HG03457 (cell line): ENCODE measurements around the gene DUSP10.

Experiments
- ATAC-seq: cut with Tn5 transposase; IDR thresholded peaks from one replicate; pipeline ENCODE4 v1.9.1; 2021; ENCODE audit warnings: moderate number of reproducible peaks; ENCODE audit not compliant: unreplicated experiment

Gene DUSP10

GRCh38 chr1:221715321-221716169 lies 26.3 kb downstream of the DUSP10 start:
- no peak for ATAC-seq

DNA sequence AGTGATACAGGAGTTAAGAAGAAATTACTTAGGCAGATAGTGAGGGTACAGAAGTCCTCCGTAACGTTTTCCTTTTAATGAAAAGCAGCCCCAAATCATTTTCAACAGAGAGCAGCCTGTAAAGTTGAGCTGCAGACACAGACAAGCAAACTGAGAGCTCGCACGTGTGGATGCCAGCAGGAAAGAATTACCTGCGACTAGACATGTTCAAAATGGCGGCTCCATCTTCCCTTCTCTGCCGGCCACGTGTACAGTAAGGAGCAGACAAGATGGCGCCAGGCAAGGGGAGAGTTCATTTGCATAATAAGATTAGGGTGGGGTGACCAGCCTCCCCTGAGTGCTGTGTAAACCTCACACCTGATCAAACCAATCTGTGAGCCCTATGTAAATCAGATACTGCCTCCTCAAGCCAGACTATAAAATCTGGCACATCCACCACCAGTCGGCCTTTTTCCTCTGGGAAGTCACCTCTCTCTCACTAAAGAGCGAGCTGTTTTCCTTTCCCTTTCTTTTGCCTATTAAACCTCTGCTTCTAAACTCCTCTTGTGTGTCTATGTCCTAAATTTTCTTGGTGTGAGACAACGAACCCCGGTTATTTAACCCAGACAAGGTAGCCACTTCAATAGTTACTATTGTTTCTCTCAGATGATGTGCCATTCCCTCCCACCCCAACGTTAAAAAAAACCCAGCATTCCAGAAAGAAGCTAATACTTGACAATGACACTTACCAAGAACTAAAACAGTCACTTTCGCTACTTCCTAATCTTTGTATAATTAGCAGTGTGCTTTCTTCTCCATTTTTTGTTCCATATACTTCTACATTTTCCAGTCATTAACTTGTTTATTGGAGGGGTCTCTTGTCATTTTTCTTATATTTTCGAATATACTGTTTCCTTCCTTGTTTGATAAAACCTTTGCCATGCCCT lies 27.4 kb downstream of the DUSP10 start:
- no peak for ATAC-seq

GRCh38 chr1:221712776-221713431 lies 29.0 kb downstream of the DUSP10 start:
- peak; percentile 52 for ATAC-seq

- peak; percentile 34 for ATAC-seq
These were observed 29.6 kb downstream of the DUSP10 start for GRCh38 chr1:221712198-221712684.

DNA sequence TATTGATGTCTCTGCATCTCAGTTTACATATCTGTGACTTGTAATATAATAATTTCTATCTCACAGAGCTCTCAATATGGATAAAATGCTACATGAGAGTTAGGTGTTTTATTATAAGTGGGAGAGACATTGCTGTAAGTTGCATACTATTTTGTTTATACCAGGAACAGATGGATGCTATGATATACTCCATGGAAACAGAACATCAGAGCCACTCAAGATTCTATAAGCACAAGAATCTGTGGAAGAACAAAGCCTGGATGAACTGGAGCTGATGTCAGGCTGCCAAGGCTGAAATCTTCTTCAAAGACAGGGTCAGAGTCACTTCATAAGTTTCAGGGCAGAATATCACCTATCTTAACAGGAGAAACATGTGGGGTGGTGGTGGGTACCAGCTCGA lies 30.2 kb downstream of the DUSP10 start:
- ATAC-seq, result no peak

GRCh38 chr1:221711063-221711577 lies 30.8 kb downstream of the DUSP10 start:
- no peak for ATAC-seq

DNA sequence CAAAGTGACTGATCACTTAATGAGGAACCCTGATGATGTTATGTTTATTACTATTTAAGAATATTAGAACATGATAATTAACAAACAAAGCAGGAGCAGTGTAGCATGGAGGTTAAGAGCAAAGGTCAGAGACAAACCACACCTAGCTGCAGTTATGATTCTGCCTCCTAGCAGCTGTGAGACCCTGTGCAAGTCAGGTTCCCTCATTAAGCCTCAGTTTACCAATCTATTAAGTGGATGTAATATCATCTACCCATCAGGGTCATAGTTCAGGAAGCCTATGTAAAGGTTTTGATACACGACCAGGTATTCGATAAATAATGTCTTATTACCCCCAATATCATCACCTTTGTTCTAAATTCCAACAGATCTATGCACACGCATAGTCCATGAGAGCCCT lies 32.0 kb downstream of the DUSP10 start:
- no peak for ATAC-seq

DNA sequence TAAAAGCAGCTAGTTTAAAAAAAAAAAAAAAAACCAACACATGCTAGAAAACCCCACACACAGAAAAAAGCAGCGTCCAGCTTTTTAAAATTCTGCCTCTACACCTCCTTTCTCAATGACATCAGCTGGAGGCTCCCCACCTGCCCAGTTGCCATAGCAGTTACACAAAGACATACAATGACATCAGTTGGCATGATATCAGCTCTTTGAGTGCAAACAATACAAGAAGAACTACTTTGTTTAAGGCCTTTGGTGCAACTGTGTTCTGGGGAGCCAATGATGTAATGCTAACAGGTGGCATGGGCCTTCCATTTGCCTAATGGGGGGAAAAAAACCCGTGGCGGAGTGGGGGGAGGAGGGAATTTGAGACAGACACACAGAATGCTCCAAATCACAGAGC lies 32.9 kb downstream of the DUSP10 start:
- no peak for ATAC-seq

DNA sequence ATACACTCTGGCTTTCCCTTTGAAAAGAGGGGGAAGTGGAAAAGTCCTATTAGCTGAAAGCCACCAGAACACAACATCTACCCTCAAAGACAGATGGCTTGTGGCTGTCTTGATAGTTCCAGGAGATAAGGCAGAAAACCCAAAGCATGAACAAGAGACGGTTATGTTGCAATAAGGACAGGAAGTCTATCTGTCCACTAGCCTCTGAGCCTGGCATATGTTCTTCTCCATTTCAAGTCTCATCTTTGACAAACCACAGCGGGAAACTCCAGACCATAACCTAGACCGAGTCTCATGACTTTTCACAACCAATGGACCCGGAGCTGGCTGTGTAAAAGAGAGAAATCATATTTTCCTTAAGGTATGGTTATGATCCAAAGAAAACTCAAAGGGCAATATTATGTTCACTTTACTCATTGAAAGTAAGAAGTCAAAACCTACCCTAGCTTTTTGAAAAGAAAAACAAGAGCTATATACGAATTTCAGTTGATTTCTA lies 33.8 kb downstream of the DUSP10 start:
- peak; percentile 55 for ATAC-seq

GRCh38 chr1:221706876-221707582 lies 34.9 kb downstream of the DUSP10 start:
- ATAC-seq, result no peak

DNA sequence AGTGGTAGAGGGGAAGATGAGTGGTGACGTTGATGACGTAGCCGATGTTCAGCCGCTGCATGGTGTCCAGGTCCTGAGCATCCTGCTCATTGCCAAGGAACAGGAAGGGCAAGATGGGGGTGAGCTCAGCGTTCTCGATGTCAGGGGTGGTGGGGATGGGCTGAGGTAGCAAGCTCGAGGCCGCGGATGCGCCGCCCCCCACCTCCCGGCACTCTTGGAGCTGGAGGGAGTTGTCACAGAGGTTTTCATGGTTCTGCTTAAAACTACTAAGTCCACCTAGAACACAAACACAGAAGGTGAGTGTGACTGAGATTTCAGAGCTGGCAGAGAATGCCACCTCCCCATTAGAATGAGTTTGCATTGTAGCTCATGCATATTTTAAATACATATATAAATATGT lies 35.7 kb downstream of the DUSP10 start:
- no peak for ATAC-seq

GRCh38 chr1:221704306-221704705 lies 37.6 kb downstream of the DUSP10 start:
- ATAC-seq, result no peak

- ATAC-seq, result no peak
These were observed 40.2 kb downstream of the DUSP10 start for GRCh38 chr1:221701570-221702186.

GRCh38 chr1:221700948-221701347 lies 40.9 kb downstream of the DUSP10 start:
- no peak for ATAC-seq

DNA sequence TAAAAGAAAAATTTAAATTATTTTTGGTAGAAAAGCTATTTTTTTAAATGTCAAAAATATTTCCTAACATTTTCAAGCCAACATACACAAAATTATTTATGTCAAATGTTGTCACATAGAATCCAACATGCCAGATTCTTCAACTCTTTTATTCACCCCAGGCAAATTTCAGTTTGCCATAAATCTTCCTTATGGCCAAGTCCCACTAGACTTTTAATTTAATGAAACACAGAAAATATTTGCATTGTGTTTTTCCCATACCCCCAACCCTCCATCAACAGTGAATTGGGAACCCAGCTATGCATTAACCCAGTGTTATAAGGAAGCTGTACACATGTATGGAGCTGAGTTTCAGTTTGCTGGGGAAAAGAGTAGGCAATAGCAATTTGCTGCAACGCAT lies 41.4 kb downstream of the DUSP10 start:
- ATAC-seq, result no peak

DNA sequence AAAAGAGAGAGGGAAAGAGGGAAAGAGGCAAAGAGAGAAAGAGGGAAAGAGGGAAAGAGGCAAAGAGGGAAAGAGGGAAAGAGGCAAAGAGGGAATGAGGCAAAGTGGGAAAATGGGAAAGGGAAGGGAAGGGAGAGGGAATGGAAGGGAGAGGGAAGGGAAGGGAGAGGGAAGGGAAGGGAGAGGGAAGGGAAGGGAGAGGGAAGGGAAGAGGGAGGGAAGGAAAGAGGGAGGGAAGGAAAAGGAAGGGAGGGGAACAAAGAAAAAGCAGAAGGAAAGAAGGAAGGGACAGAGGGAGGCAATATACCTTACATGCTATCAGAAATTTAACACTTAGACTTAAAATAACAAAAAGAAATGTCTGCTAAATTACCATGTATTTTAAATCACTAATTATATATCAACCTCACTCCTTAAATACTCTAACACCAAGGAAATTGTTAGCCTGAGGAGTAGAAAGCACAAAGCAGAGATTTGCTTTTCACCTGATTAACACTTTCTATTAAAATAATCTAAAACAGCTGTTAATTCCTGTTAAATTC lies 41.8 kb downstream of the DUSP10 start:
- no peak for ATAC-seq

- no peak for ATAC-seq
These were observed 42.3 kb downstream of the DUSP10 start for GRCh38 chr1:221699577-221699976.

- no peak for ATAC-seq
These were observed 43.1 kb downstream of the DUSP10 start for GRCh38 chr1:221698579-221699349.
